ENCODE data around the gene NSD2.

GRCh38 chr4:1824746-1825145 is 46.4 kb upstream of the NSD2 start:
- TF ChIP-seq, protein P1, sequence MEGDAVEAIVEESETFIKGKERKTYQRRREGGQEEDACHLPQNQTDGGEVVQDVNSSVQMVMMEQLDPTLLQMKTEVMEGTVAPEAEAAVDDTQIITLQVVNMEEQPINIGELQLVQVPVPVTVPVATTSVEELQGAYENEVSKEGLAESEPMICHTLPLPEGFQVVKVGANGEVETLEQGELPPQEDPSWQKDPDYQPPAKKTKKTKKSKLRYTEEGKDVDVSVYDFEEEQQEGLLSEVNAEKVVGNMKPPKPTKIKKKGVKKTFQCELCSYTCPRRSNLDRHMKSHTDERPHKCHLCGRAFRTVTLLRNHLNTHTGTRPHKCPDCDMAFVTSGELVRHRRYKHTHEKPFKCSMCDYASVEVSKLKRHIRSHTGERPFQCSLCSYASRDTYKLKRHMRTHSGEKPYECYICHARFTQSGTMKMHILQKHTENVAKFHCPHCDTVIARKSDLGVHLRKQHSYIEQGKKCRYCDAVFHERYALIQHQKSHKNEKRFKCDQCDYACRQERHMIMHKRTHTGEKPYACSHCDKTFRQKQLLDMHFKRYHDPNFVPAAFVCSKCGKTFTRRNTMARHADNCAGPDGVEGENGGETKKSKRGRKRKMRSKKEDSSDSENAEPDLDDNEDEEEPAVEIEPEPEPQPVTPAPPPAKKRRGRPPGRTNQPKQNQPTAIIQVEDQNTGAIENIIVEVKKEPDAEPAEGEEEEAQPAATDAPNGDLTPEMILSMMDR (IDR thresholded peaks at IDR 0.05): no peak
- no peak for TF ChIP-seq ZFX (IDR thresholded peaks at IDR 0.05; ENCODE audit: borderline replicate concordance)
